Kidney (tissue), 14 donors: ENCODE results near the gene EPYC. TPM values are rescaled to one million over a fixed set of nuclear protein-coding genes. Genes with fewer than 3 reads are reported as not detected.
A peak's percentile ranks its signal among the peaks of the same experiment; 100 is the strongest.

ENCODE experiments used
- DNase-seq, 5 donors: peaks; one replicate each; pipeline ENCODE4 v3.0.0-alpha.2; 2013 to 2020
- FAIRE-seq: peaks from 2 replicates; lab custom pipeline; 2012; peaks lifted over from hg19 to GRCh38; lab: Jason Lieb, UNC
- H3K27ac ChIP-seq, 2 donors: one replicate each; pipeline ENCODE4 v1.7.0; 2013; ENCODE audit warnings: low read depth in 2 of 2, low read length in 2 of 2, inconsistent platforms in 1 of 2
- H3K27me3 ChIP-seq: one replicate; pipeline ENCODE4 v1.7.1; 2013; ENCODE audit warnings: low read length, inconsistent platforms; ENCODE audit not compliant: control insufficient read depth, insufficient read depth
- H3K36me3 ChIP-seq, 3 donors: one replicate each; pipeline versions ENCODE4 v1.7.0 to v1.7.1; 2013; ENCODE audit warnings: low read length in 3 of 3, control low read depth in 1 of 3, inconsistent platforms in 1 of 3; ENCODE audit not compliant: insufficient read depth in 3 of 3, control insufficient read depth in 2 of 3
- H3K4me1 ChIP-seq, 3 donors: one replicate each; pipeline versions ENCODE4 v1.7.0 to v1.7.1; 2013; ENCODE audit warnings: low read length in 3 of 3, inconsistent platforms in 1 of 3, low read depth in 1 of 3; ENCODE audit not compliant: control insufficient read depth in 2 of 3, insufficient read depth in 2 of 3
- H3K4me3 ChIP-seq, 3 donors: one replicate each; pipeline versions ENCODE4 v1.7.0 to v1.8.1; 2013; ENCODE audit warnings: low read length in 3 of 3, control low read depth in 1 of 3, inconsistent platforms in 1 of 3
- H3K9ac ChIP-seq, 3 donors: one replicate each; pipeline versions ENCODE4 v1.7.0 to v1.7.1; 2013; ENCODE audit warnings: low read length in 3 of 3, control low read depth in 1 of 3, inconsistent platforms in 1 of 3
- H3K9me3 ChIP-seq, 3 donors: one replicate each; pipeline versions ENCODE4 v1.7.0 to v1.7.1; 2013; ENCODE audit warnings: low read length in 3 of 3, control low read depth in 1 of 3, inconsistent platforms in 1 of 3; ENCODE audit not compliant: control insufficient read depth in 2 of 3, insufficient read depth in 1 of 3
- CTCF ChIP-seq: IDR thresholded peaks from 3 replicates; pipeline ENCODE4 v1.5.1; 2012; ENCODE audit warnings: mild to moderate bottlenecking, moderate library complexity, borderline replicate concordance; ENCODE audit not compliant: insufficient read depth; ENCODE audit errors: extremely low read depth
- intact Hi-C: fragments of 100-400 bp; cut with DNase I; formaldehyde crosslinking; loops from one replicate; pipeline ENCODE4 v1.11.1; 2022
- polyA plus RNA-seq: library from polyadenylated mRNA; stranded (reverse); fragments of 350-450 nt; fragmentation: Illumina TruSeq; extraction: RNeasy Lipid Tissue Mini Kit (QIAGEN cat#74804); gene quantifications from one replicate; pipeline ENCODE4 v1.2.3, GENCODE V29; 2014; ENCODE audit warnings: low read depth, low replicate concordance; ENCODE audit not compliant: insufficient read depth
- total RNA-seq: library from RNA; stranded (reverse); fragmentation: NEBNext Ultra II Directional; extraction: Animal tissue kit (Norgen Biotek cat#: 25700); gene quantifications from one replicate; pipeline ENCODE4 v1.2.1, GENCODE V29; 2021
- donor health status: control.
- donor health status: control.
- donor health status: control.
- donor health status: control.
- donor health status: control.
- donor health status: DM: yes; HTN: yes; CAD: no.
- donor health status: Normal renal cell carcinoma (clear cell type).

Gene EPYC
- total and polyA plus RNA-seq, 2 donors from 2014 or later = not detected

GRCh38 chr12:90979951-90980350, 24.8 kb downstream of the EPYC start:
- no peak for TF ChIP-seq CTCF
- intact Hi-C loops = loop anchor here (10.0 kb wide), 1 partner anchor 355 kb away; no protein-coding TSS in a partner anchor
- FAIRE-seq = no peak
- peak in 2 of 5 donors; percentile 52 to 83 for DNase-seq
- Histone ChIP-seq H3K27me3 (no peaks in the 10 kb centered on the region), H3K27ac (no peak overlapping the region), H3K4me1 (no peaks in the 10 kb centered on the region), H3K4me3 (no peak overlapping the region), H3K9me3 (no peaks in the 10 kb centered on the region), H3K36me3 (no peaks in the 10 kb centered on the region), H3K9ac (no peak overlapping the region)

GRCh38 chr12:90979019-90979418, 25.8 kb downstream of the EPYC start:
- no peak overlapping the region for H3K27ac ChIP-seq
- no peak for TF ChIP-seq CTCF
- intact Hi-C loops = loop anchor here (10.0 kb wide), 1 partner anchor 356 kb away; no protein-coding TSS in a partner anchor

DNA sequence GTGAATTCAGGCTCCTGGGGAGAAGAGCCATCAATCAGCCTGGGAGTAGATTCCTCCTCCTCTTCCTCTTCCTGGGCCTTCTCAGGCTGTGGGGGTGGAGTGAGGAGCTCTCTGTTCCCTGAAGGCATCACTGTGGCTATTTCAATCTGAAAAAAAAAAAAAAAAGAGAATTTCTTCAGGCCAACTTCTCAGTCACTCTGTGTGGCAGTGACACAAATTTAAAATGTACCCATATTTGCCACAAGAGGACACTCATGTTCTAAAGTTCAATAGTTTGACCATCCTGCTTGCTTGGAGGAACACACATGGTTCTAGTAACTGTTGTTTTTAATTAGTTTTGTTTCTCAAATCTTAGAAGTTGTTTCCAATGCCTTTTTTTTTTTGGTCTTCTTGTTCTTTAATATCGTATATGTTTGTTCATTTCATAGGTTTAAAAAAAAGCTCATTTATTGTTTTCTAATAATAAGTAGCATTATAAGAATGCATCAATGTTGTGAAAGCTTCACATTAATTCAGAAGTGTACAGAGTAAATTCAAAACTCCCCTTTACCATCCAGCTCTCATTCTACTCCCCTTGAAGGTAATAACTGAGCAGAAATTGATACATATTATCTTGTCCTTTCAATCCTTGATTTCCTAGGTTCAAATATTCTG, 26.5 kb downstream of the EPYC start:
- H3K9me3 ChIP-seq = no peaks in the 10 kb centered on the region
- H3K4me1 ChIP-seq = no peaks in the 10 kb centered on the region
- FAIRE-seq = peak; percentile 67
- no peaks in the 10 kb centered on the region for H3K36me3 ChIP-seq
- peak in 2 of 5 donors; percentile 74 to 84 for DNase-seq
- H3K4me3 ChIP-seq = no peak overlapping the region
- no peak overlapping the region for H3K9ac ChIP-seq
- peak; percentile 59 for TF ChIP-seq CTCF
- no peak overlapping the region for H3K27ac ChIP-seq
- H3K27me3 ChIP-seq = no peaks in the 10 kb centered on the region
- intact Hi-C loops = loop anchor here (10.0 kb wide), 1 partner anchor 357 kb away; no protein-coding TSS in a partner anchor

More at GRCh38 chr12:90979019-90979418, 25.8 kb downstream of the EPYC start:
- FAIRE-seq (no peak), DNase-seq (no peak)
- no peaks in the 10 kb centered on the region for H3K27me3 ChIP-seq
- H3K4me1 ChIP-seq = no peaks in the 10 kb centered on the region
- no peak overlapping the region for H3K4me3 ChIP-seq
- no peaks in the 10 kb centered on the region for H3K36me3 ChIP-seq
- H3K9ac ChIP-seq = no peak overlapping the region
- no peaks in the 10 kb centered on the region for H3K9me3 ChIP-seq
